Fibroblast of lung (primary cell): ENCODE measurements around the gene ADCY9.

ENCODE experiments used
- CTCF ChIP-seq, 2 donors: IDR thresholded peaks in 1 of 2; conservative IDR thresholded peaks in 1 of 2; 1 replicate in 1 of 2; 2 replicates in 1 of 2; pipeline ENCODE4 v1.5.1; 2011 to 2012; ENCODE audit warnings: low read length in 2 of 2, control low read depth in 1 of 2, inconsistent platforms in 1 of 2, low read depth in 1 of 2, mild to moderate bottlenecking in 1 of 2
- EZH2 ChIP-seq: IDR thresholded peaks from 2 replicates; pipeline ENCODE4 v1.5.1; 2012; ENCODE audit warnings: low read length, control low read depth, mild to moderate bottlenecking; ENCODE audit errors: missing control alignments

DNA sequence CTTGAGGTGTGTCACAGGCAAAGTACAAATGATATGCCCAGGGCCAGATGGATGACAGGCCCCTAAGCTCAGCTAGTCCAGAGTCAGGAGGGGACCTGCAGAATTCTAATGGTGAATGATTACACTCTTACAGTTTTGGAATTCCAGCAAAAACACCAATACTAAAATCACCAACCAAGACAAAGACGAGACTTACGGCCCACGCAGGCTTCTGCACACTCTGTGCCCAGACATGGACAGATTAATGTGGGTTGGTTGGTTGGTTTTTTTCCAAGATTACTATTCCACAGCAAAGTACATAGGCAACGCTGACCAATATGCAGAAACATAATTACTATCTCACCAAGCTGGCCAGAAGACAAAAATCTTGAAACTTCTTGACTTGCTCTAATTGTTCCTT, 9.7 kb downstream of the ADCY9 start:
- TF ChIP-seq EZH2, result no peak
- no peak for TF ChIP-seq CTCF (conservative IDR thresholded peaks at IDR 0.05 in 1 of 2, IDR thresholded peaks at IDR 0.05 in 1 of 2; ENCODE audit: low read depth in 1 of 2, low read length in 2 of 2)
